WTC11 (cell line): ENCODE results near the gene SLC5A2.

Experiments used
- CBFB ChIP-seq: sonication (generic); formaldehyde crosslinking; IDR thresholded peaks from 2 replicates; pipeline ENCODE4 v1.8.1; 2022; ENCODE audit warnings: mild to moderate bottlenecking, low read depth, missing genetic modification reagents
- CREB1 ChIP-seq: sonication (generic); formaldehyde crosslinking; IDR thresholded peaks from 2 replicates; pipeline ENCODE4 v1.8.0; 2023; ENCODE audit warnings: mild to moderate bottlenecking, missing genetic modification reagents
- GRHL2 ChIP-seq: fragments of 250-450 bp; sonication (Bioruptor Pico); IDR thresholded peaks from 2 replicates; pipeline ENCODE4 v1.8.0; 2022; ENCODE audit warnings: mild to moderate bottlenecking, moderate library complexity; ENCODE audit not compliant: insufficient replicate concordance, severe bottlenecking
- TEAD4 ChIP-seq: sonication (generic); formaldehyde crosslinking; IDR thresholded peaks from 2 replicates; pipeline ENCODE4 v1.8.0; 2022; ENCODE audit warnings: mild to moderate bottlenecking, missing genetic modification reagents
- ZNF232 ChIP-seq: sonication (generic); formaldehyde crosslinking; IDR thresholded peaks from 2 replicates; pipeline ENCODE4 v1.8.0; 2022; ENCODE audit warnings: mild to moderate bottlenecking, missing genetic modification reagents
- TF ChIP-seq, protein P1 (sequence below): fragments of 200-600 bp; IDR thresholded peaks from 2 replicates; pipeline ENCODE4 v1.8.0; 2022; ENCODE audit warnings: antibody characterized with exemption
- TF ChIP-seq, protein P2 (sequence below): sonication (generic); formaldehyde crosslinking; IDR thresholded peaks from 2 replicates; pipeline ENCODE4 v1.8.0; 2022; ENCODE audit warnings: mild to moderate bottlenecking, missing genetic modification reagents
- TF ChIP-seq, protein P3 (sequence below): sonication (generic); formaldehyde crosslinking; IDR thresholded peaks from 2 replicates; pipeline ENCODE4 v1.8.1; 2023; ENCODE audit warnings: mild to moderate bottlenecking, missing genetic modification reagents, moderate library complexity

DNA sequence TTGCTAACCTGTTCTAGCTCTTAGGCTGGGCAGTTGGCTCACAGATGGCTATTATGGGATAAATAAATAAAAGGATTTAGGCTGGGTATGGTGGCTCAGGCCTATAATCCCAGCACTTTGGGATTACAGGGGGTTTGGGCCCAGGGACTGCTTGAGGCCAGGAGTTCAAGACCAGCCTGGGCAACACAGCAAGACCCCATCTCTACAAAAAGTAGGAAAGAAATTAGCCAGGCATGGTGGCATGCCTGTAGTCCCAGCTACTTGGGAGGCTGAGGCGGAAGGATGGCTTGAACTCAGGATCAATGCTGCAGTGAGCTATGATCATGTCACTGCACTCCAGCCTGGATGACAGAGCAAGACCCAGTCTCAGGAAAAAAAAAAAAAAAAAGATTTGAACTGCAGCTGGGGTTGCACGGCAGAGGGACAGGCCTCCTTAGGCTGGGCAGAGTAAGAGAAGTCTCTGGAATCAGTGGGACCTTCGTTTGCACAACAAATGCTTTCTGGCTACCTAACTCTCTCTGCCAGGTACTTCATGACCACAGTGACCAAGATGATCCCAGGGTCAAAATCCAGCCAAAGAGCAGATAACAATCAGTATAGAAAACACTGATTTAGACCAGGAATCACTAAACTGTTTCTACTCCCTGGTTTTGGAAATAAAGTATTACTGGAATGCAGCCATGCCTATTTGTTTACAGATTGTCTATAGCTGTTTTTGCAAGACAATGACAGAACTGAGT is 18.5 kb downstream of the SLC5A2 start:
- no peak for TF ChIP-seq CBFB (CRISPR knock-in tag)
- TF ChIP-seq GRHL2 = no peak
- TF ChIP-seq, protein P1, sequence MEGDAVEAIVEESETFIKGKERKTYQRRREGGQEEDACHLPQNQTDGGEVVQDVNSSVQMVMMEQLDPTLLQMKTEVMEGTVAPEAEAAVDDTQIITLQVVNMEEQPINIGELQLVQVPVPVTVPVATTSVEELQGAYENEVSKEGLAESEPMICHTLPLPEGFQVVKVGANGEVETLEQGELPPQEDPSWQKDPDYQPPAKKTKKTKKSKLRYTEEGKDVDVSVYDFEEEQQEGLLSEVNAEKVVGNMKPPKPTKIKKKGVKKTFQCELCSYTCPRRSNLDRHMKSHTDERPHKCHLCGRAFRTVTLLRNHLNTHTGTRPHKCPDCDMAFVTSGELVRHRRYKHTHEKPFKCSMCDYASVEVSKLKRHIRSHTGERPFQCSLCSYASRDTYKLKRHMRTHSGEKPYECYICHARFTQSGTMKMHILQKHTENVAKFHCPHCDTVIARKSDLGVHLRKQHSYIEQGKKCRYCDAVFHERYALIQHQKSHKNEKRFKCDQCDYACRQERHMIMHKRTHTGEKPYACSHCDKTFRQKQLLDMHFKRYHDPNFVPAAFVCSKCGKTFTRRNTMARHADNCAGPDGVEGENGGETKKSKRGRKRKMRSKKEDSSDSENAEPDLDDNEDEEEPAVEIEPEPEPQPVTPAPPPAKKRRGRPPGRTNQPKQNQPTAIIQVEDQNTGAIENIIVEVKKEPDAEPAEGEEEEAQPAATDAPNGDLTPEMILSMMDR = no peak
- TF ChIP-seq, protein P2, sequence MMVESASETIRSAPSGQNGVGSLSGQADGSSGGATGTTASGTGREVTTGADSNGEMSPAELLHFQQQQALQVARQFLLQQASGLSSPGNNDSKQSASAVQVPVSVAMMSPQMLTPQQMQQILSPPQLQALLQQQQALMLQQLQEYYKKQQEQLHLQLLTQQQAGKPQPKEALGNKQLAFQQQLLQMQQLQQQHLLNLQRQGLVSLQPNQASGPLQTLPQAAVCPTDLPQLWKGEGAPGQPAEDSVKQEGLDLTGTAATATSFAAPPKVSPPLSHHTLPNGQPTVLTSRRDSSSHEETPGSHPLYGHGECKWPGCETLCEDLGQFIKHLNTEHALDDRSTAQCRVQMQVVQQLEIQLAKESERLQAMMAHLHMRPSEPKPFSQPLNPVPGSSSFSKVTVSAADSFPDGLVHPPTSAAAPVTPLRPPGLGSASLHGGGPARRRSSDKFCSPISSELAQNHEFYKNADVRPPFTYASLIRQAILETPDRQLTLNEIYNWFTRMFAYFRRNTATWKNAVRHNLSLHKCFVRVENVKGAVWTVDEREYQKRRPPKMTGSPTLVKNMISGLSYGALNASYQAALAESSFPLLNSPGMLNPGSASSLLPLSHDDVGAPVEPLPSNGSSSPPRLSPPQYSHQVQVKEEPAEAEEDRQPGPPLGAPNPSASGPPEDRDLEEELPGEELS (CRISPR knock-in tag) = no peak
- TF ChIP-seq TEAD4 (CRISPR knock-in tag) = no peak
- no peak for TF ChIP-seq ZNF232
- TF ChIP-seq, protein P3, sequence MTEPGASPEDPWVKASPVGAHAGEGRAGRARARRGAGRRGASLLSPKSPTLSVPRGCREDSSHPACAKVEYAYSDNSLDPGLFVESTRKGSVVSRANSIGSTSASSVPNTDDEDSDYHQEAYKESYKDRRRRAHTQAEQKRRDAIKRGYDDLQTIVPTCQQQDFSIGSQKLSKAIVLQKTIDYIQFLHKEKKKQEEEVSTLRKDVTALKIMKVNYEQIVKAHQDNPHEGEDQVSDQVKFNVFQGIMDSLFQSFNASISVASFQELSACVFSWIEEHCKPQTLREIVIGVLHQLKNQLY (CRISPR knock-in tag) = no peak
- TF ChIP-seq CREB1 = no peak
